IPS-15b (cell line): Measurements from ENCODE around the gene HEPHL1.

ENCODE experiments used
- H3K27me3 ChIP-seq: one replicate; pipeline ENCODE4 v1.6.1; 2013; ENCODE audit warnings: low read length; ENCODE audit not compliant: control insufficient read depth, insufficient read depth
- H3K36me3 ChIP-seq: one replicate; pipeline ENCODE4 v1.6.1; 2013; ENCODE audit warnings: low read length; ENCODE audit not compliant: control insufficient read depth, insufficient read depth
- H3K4me1 ChIP-seq: one replicate; pipeline ENCODE4 v1.6.1; 2013; ENCODE audit warnings: mild to moderate bottlenecking, low read length; ENCODE audit not compliant: control insufficient read depth, insufficient read depth
- H3K4me3 ChIP-seq: one replicate; pipeline ENCODE4 v1.5.1; 2013; ENCODE audit warnings: low read depth, low read length
- H3K9ac ChIP-seq: one replicate; pipeline ENCODE4 v1.6.1; 2013; ENCODE audit warnings: low read depth, mild to moderate bottlenecking, low read length
- H3K9me3 ChIP-seq: one replicate; pipeline ENCODE4 v1.6.1; 2013; ENCODE audit warnings: mild to moderate bottlenecking, low read length; ENCODE audit not compliant: control insufficient read depth, insufficient read depth

HEPHL1 gene

DNA sequence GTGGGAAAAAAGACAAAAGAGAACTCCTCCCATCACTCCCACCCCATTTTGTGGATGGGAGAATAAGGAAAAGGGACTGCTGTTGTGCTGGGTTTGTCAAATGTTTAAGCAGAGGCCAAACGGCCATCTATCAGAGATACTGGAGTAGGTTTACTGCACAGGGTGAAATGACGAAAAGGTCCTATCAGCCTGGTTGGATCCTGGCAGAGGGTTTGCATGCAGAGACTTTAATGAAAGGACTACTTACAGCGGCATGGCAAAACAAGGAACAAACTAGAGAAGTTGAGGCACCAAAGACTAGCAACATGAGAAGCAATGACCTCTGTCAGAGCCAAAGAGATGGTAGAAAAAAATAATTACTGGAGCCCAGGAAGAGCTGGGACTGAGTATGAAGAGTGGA lies 32.2 kb upstream of the HEPHL1 start:
- Histone ChIP-seq H3K36me3 (no peaks in the 10 kb centered on the region), H3K4me1 (no peaks in the 10 kb centered on the region), H3K4me3 (no peak overlapping the region), H3K9me3 (no peaks in the 10 kb centered on the region), H3K9ac (no peak overlapping the region), H3K27me3 (no peaks in the 10 kb centered on the region)

DNA sequence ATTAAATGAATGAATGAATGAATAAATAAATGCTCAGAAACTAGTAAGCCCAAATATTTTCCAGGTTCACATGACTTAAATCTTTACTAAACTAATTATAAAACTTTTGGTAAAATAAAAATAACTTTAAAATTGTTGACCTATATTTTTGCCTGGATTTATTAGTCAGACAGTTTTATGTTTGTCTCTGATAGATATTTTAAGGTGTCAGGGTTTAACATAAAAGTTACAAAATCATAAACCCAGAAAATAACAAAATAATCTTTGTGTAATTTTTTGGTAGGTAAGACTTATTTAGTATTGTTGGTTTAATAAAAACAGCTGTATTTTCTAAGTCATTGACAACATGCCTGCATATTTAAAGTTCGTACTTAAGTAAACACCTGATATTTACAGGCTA lies 27.4 kb upstream of the HEPHL1 start:
- H3K4me1 ChIP-seq = no peaks in the 10 kb centered on the region

GRCh38 chr11:93997741-93998140 lies 23.4 kb upstream of the HEPHL1 start:
- H3K4me3 ChIP-seq = no peak overlapping the region
- no peaks in the 10 kb centered on the region for H3K9me3 ChIP-seq
- H3K9ac ChIP-seq = no peak overlapping the region
- H3K27me3 ChIP-seq = no peaks in the 10 kb centered on the region
- no peaks in the 10 kb centered on the region for H3K36me3 ChIP-seq
- no peaks in the 10 kb centered on the region for H3K4me1 ChIP-seq

More for the DNA sequence above, 27.4 kb upstream of the HEPHL1 start:
- Histone ChIP-seq H3K9ac (no peak overlapping the region), H3K4me3 (no peak overlapping the region), H3K9me3 (no peaks in the 10 kb centered on the region), H3K36me3 (no peaks in the 10 kb centered on the region), H3K27me3 (no peaks in the 10 kb centered on the region)

- Histone ChIP-seq H3K4me1 (no peaks in the 10 kb centered on the region), H3K9ac (no peak overlapping the region), H3K27me3 (no peaks in the 10 kb centered on the region), H3K9me3 (no peaks in the 10 kb centered on the region), H3K4me3 (no peak overlapping the region), H3K36me3 (no peaks in the 10 kb centered on the region)
These were observed 20.5 kb upstream of the HEPHL1 start for GRCh38 chr11:94000659-94001058.

- Histone ChIP-seq H3K36me3 (no peaks in the 10 kb centered on the region), H3K9ac (no peak overlapping the region), H3K4me3 (no peak overlapping the region), H3K4me1 (no peaks in the 10 kb centered on the region), H3K27me3 (no peaks in the 10 kb centered on the region), H3K9me3 (no peaks in the 10 kb centered on the region)
These were observed 18.9 kb upstream of the HEPHL1 start for GRCh38 chr11:94002226-94002625.

DNA sequence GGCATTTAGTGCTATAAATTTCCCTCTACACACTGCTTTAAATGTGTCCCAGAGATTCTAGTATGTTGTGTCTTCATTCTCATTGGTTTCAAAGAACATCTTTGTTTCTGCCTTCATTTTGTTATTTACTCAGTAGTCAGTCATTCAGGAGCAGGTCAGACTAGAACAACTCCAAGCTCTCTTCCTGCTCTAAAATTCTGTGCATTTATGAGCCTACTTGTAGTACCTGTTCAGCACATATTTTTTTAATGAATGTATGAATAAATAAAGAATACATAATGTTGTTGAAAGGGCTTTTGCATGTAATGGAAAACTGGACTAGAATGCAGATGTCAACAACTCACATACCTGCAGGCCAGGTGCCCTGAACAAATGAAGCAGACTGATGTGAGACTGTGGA lies 13.7 kb upstream of the HEPHL1 start:
- no peaks in the 10 kb centered on the region for H3K4me1 ChIP-seq
- no peak overlapping the region for H3K4me3 ChIP-seq
- H3K9me3 ChIP-seq = no peaks in the 10 kb centered on the region
- H3K9ac ChIP-seq = no peak overlapping the region
- H3K36me3 ChIP-seq = no peaks in the 10 kb centered on the region
- no peaks in the 10 kb centered on the region for H3K27me3 ChIP-seq

- no peaks in the 10 kb centered on the region for H3K4me1 ChIP-seq
- H3K27me3 ChIP-seq = no peaks in the 10 kb centered on the region
- H3K9me3 ChIP-seq = no peaks in the 10 kb centered on the region
- H3K9ac ChIP-seq = no peak overlapping the region
- H3K36me3 ChIP-seq = no peaks in the 10 kb centered on the region
- no peak overlapping the region for H3K4me3 ChIP-seq
These were observed 13.2 kb upstream of the HEPHL1 start for GRCh38 chr11:94007906-94008305.

- Histone ChIP-seq H3K4me1 (no peaks in the 10 kb centered on the region), H3K36me3 (no peaks in the 10 kb centered on the region), H3K9ac (no peak overlapping the region), H3K9me3 (no peaks in the 10 kb centered on the region), H3K4me3 (no peak overlapping the region), H3K27me3 (no peaks in the 10 kb centered on the region)
These were observed 11.0 kb upstream of the HEPHL1 start for GRCh38 chr11:94010136-94010535.

DNA sequence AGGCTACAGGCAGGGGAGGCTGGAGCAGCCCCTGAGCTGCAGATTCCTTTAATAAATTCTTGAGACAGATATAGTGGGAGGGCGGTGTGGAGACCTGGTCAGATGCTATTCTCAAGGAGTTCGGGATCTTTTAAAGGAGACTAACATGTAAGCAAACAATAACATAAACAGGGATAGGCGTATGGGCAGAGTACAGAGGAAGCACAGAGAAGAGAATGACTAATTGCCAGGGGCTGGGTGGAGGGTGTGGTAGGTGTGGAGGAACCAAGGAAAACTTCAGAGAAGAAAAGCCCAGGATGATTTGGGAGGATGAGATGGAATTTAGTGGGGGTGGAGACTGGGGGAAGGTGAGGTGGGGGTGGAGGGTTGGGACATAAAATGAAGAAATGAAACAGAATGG lies 9.7 kb upstream of the HEPHL1 start:
- Histone ChIP-seq H3K27me3 (no peaks in the 10 kb centered on the region), H3K9ac (no peak overlapping the region), H3K4me3 (no peak overlapping the region), H3K4me1 (no peaks in the 10 kb centered on the region), H3K9me3 (no peaks in the 10 kb centered on the region), H3K36me3 (no peaks in the 10 kb centered on the region)

DNA sequence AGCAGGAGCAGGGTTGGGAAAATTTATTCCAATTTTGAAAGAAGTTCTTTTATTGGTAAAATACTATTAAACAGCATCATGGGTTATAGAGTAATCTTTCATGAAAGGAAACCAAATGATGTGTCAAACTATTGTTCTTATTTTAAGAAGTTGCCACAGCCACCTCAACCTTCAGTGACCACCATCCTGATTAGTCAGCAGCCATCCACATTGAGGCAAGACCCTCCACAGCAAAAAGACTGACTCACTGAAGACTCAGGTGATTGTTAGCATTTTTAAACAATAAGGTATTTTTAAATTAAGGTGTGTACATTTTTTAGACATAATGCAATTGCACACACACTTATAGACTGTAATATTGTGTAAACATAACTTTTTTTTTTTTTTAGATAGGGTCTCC lies 3.7 kb upstream of the HEPHL1 start:
- no peak overlapping the region for H3K4me3 ChIP-seq
- no peaks in the 10 kb centered on the region for H3K4me1 ChIP-seq
- no peaks in the 10 kb centered on the region for H3K9me3 ChIP-seq
- no peaks in the 10 kb centered on the region for H3K27me3 ChIP-seq
- no peaks in the 10 kb centered on the region for H3K36me3 ChIP-seq
- no peak overlapping the region for H3K9ac ChIP-seq

GRCh38 chr11:94018721-94019120 lies 2.4 kb upstream of the HEPHL1 start:
- Histone ChIP-seq H3K9ac (no peak overlapping the region), H3K9me3 (no peaks in the 10 kb centered on the region), H3K4me1 (no peaks in the 10 kb centered on the region), H3K36me3 (no peaks in the 10 kb centered on the region), H3K4me3 (no peak overlapping the region), H3K27me3 (no peaks in the 10 kb centered on the region)

GRCh38 chr11:94023856-94024255 lies 2.7 kb downstream of the HEPHL1 start:
- Histone ChIP-seq H3K4me3 (no peak overlapping the region), H3K27me3 (no peaks in the 10 kb centered on the region), H3K36me3 (no peaks in the 10 kb centered on the region), H3K9me3 (no peaks in the 10 kb centered on the region), H3K4me1 (no peaks in the 10 kb centered on the region), H3K9ac (no peak overlapping the region)

GRCh38 chr11:94024547-94024946 lies 3.4 kb downstream of the HEPHL1 start:
- H3K4me3 ChIP-seq = no peak overlapping the region
- H3K9me3 ChIP-seq = no peaks in the 10 kb centered on the region
- no peaks in the 10 kb centered on the region for H3K27me3 ChIP-seq
- no peaks in the 10 kb centered on the region for H3K36me3 ChIP-seq
- no peak overlapping the region for H3K9ac ChIP-seq
- H3K4me1 ChIP-seq = no peaks in the 10 kb centered on the region
